Measurements from ENCODE around the gene PTGS1.

DNA sequence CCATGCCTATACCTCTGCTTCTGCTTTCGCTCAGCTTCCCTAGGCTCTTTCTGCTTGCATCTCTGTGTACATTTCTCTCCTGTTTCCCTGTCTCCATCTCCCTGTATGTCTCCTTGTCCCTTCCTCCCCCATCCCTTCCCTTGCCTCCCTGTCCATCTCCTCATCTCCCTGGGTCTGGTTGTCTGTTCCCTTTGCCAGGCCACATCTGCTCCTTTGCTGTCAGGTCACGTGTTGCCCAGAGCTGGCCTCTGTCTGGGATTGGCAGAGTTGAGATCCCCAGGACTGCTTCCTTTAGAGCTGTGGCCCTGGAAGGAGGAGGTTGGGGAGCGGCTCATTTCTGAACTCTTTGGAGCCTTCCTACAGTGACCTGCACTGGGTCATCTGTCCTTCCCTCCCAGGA, 31.8 kb upstream of the PTGS1 start:
- TF ChIP-seq POLR2A (IDR thresholded peaks at IDR 0.05; ENCODE audit: control extremely low read depth in 1 of 2, low read depth in 2 of 2, low read length in 2 of 2) (no peak), KDM5A (IDR thresholded peaks at IDR 0.05; ENCODE audit: low read length) (no peak), RAD21 (IDR thresholded peaks at IDR 0.05 in 1 of 2, conservative IDR thresholded peaks at IDR 0.05 in 1 of 2; ENCODE audit: low read depth in 2 of 2, low read length in 2 of 2) (no peak), ASH2L (IDR thresholded peaks at IDR 0.05; ENCODE audit: low read length) (no peak), CBX5 (IDR thresholded peaks at IDR 0.05; ENCODE audit: low read depth, low read length) (no peak)
- TF ChIP-seq, protein P1, sequence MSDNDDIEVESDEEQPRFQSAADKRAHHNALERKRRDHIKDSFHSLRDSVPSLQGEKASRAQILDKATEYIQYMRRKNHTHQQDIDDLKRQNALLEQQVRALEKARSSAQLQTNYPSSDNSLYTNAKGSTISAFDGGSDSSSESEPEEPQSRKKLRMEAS (IDR thresholded peaks at IDR 0.05), result no peak

All from H1 (cell line).